ENCODE data around the gene TCP11L2. TPM values are rescaled to one million over a fixed set of nuclear protein-coding genes. Genes with fewer than 3 reads are reported as not detected.

The TCP11L2 gene
- 2.2 to 2.7 TPM (median 2.5 TPM) in 5 replicates for total RNA-seq (2022; extraction: Qiagen RNA extraction; ENCODE audit: low read depth)

DNA sequence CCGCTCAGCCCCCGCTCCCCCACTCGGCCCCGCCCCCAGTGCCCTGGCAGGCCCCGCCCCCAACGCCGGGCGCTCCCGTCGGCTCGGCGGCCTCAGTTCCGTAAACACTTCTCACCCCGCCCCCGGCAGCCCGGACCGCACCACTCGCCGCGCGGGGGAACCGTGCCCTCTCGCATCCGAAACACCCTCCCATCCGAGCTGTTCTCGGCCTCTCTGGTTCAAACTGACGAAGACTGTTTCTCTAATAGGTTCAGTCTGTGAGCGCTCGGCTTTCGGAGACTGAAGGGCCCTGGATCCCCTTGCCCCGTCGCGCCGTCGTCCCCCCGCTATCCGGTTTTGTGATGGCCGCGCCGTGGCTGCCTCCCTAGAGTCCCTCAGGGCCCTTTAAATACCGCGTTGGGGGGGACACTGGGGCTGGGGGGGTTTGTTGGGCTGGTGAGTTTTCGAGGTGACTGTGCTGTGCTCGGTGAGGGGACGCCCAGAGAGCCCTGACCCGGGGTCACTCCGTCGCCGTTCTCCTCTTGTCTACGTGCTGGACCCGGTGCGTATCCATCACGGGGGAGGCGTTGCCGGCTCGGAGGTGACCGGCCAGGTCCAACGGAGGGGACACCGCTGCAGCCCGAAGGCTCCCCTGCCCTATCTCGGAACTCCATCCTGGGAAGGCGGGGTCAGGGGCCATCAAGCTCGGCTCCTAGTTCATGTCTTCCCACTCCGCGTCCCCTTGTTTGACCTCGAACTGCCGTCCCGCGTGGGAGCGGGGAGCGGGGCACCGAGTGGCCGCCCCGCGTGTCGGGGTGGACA lies at the start of gene TCP11L2:
TCP11L2 (plus strand) TSS at position 333 of the 801 bp plus-strand sequence. CDS start 8,343 bp downstream, outside the sequence.

DNA sequence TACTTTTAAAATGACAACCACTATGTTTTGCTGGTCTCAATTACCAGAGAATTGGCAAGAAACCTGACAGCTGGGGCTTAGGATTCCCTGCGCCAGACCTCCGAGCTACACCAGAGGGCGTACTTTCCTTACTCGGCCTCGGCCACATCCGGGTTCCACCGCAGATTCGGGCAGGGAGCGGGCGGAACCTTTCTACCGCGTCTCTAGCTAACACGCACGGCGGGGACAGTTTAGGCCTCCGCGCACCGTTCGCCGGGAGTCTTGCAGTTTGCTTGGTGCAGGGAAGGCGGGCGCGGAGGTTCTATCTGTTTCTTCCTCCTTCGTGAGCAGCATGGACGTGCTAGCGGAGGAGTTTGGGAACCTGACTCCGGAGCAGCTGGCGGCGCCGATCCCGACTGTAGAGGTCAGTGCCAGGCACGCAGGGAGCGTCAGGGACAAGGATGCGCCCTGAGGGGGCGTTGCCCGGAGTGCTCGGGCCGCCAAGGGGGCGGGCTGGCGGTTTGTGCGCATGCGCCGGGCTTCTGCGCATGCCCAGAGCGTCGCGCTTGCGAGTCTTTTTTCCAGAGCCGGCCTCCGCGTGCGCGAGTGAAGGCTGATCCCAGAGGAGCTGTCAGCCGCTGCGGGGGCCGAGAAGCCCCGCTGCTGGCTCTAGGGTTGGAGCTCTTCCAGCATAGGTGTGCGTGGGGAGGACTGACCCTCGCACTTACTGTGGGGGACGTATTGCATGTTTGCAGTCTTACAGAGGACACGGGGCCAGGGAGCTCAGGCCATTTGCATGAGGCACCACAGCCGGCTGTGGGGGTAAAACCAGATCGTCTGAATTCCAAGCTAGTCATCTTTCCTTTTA lies 55.2 kb downstream of the TCP11L2 start, which contains the start of gene POLR3B:
POLR3B (plus strand) TSS at position 200 of the 847 bp plus-strand sequence; CDS start at position 332, 132 bp downstream.

Other genes with a start within 250 kb of the TCP11L2 start
- gene NUAK1, start 163.8 kb upstream of the TCP11L2 start, total RNA-seq (2022; extraction: Qiagen RNA extraction; ENCODE audit: low read depth) = 7.2 to 8.8 TPM (median 8.5 TPM) in 5 replicates
- 75.9 to 92.7 TPM (median 88.9 TPM) in 5 replicates for gene CKAP4, start 54.7 kb upstream of the TCP11L2 start, total RNA-seq (2022; extraction: Qiagen RNA extraction; ENCODE audit: low read depth)
- gene POLR3B, start 55.0 kb downstream of the TCP11L2 start, total RNA-seq (2022; extraction: Qiagen RNA extraction; ENCODE audit: low read depth) = 4.7 to 6.8 TPM (median 5.6 TPM) in 5 replicates

Data from A549 treated with ZK216348 at 1 μM for 4 hours (cell line).